ENCODE measurements around the gene STXBP5. TPM values are rescaled to one million over a fixed set of nuclear protein-coding genes. Genes with fewer than 3 reads are reported as not detected.

Gene STXBP5
- total RNA-seq, 1 donor = 144 TPM

- DNase-seq (ENCODE audit: insufficient read length, low spot score, missing footprints) = no peak
- no peak overlapping the region for H3K27ac ChIP-seq (ENCODE audit: low read depth, low read length)
- no peak overlapping the region for H3K4me3 ChIP-seq (ENCODE audit: insufficient read depth, low read length)
- H3K4me2 ChIP-seq (ENCODE audit: insufficient read depth, low read length) = no peak overlapping the region
- no peak for TF ChIP-seq CTCF (IDR thresholded peaks at IDR 0.05; ENCODE audit: extremely low read depth, low read depth, low read length)
- no peaks in the 10 kb centered on the region for H3K9me3 ChIP-seq (ENCODE audit: low read depth, low read length)
- H3K79me2 ChIP-seq (ENCODE audit: insufficient read depth, low read length) = peaks cover 98% of the 10 kb centered on the region
- H3K36me3 ChIP-seq (ENCODE audit: insufficient read depth, low read length) = peaks cover 28% of the 10 kb centered on the region
- H4K20me1 ChIP-seq (ENCODE audit: insufficient read depth, low read length) = no peaks in the 10 kb centered on the region
- no peak overlapping the region for H2AFZ ChIP-seq (ENCODE audit: low read length)
- peaks cover 20% of the 10 kb centered on the region for H3K4me1 ChIP-seq (ENCODE audit: insufficient read depth, low read length)
- no peaks in the 10 kb centered on the region for H3K27me3 ChIP-seq (ENCODE audit: insufficient read depth, low read length)
Measured at GRCh38 chr6:147213772-147214171, 9.6 kb downstream of the STXBP5 start.

GRCh38 chr6:147214248-147215227 is 10.3 kb downstream of the STXBP5 start:
- no peak overlapping the region for H3K4me3 ChIP-seq (ENCODE audit: insufficient read depth, low read length)
- peaks cover 28% of the 10 kb centered on the region for H3K36me3 ChIP-seq (ENCODE audit: insufficient read depth, low read length)
- DNase-seq (ENCODE audit: insufficient read length, low spot score, missing footprints) = no peak
- no peak for TF ChIP-seq CTCF (IDR thresholded peaks at IDR 0.05; ENCODE audit: extremely low read depth, low read depth, low read length)
- no peak overlapping the region for H3K4me2 ChIP-seq (ENCODE audit: insufficient read depth, low read length)
- peaks cover 14% of the 10 kb centered on the region for H3K4me1 ChIP-seq (ENCODE audit: insufficient read depth, low read length)
- H2AFZ ChIP-seq (ENCODE audit: low read length) = no peak overlapping the region
- H3K9me3 ChIP-seq (ENCODE audit: low read depth, low read length) = no peaks in the 10 kb centered on the region
- no peaks in the 10 kb centered on the region for H4K20me1 ChIP-seq (ENCODE audit: insufficient read depth, low read length)
- no peak overlapping the region for H3K27ac ChIP-seq (ENCODE audit: low read depth, low read length)
- H3K79me2 ChIP-seq (ENCODE audit: insufficient read depth, low read length) = peaks cover 98% of the 10 kb centered on the region
- H3K27me3 ChIP-seq (ENCODE audit: insufficient read depth, low read length) = no peaks in the 10 kb centered on the region

- Histone ChIP-seq H2AFZ (ENCODE audit: low read length) (no peak overlapping the region), H3K4me1 (ENCODE audit: insufficient read depth, low read length) (peaks cover 5% of the 10 kb centered on the region), H3K4me3 (ENCODE audit: insufficient read depth, low read length) (no peak overlapping the region), H3K27me3 (ENCODE audit: insufficient read depth, low read length) (no peaks in the 10 kb centered on the region), H4K20me1 (ENCODE audit: insufficient read depth, low read length) (no peaks in the 10 kb centered on the region), H3K36me3 (ENCODE audit: insufficient read depth, low read length) (peaks cover 28% of the 10 kb centered on the region), H3K79me2 (ENCODE audit: insufficient read depth, low read length) (peaks cover 99% of the 10 kb centered on the region), H3K4me2 (ENCODE audit: insufficient read depth, low read length) (no peak overlapping the region), H3K27ac (ENCODE audit: low read depth, low read length) (no peak overlapping the region), H3K9me3 (ENCODE audit: low read depth, low read length) (no peaks in the 10 kb centered on the region)
- DNase-seq (ENCODE audit: insufficient read length, low spot score, missing footprints) = no peak
- TF ChIP-seq CTCF (IDR thresholded peaks at IDR 0.05; ENCODE audit: extremely low read depth, low read depth, low read length) = no peak
Measured at GRCh38 chr6:147216915-147217314, 12.7 kb downstream of the STXBP5 start.

GRCh38 chr6:147217840-147218404 is 13.7 kb downstream of the STXBP5 start:
- H3K4me2 ChIP-seq (ENCODE audit: insufficient read depth, low read length) = no peak overlapping the region
- peaks cover 5% of the 10 kb centered on the region for H3K4me1 ChIP-seq (ENCODE audit: insufficient read depth, low read length)
- H3K9me3 ChIP-seq (ENCODE audit: low read depth, low read length) = no peaks in the 10 kb centered on the region
- DNase-seq (ENCODE audit: insufficient read length, low spot score, missing footprints) = no peak
- no peak for TF ChIP-seq CTCF (IDR thresholded peaks at IDR 0.05; ENCODE audit: extremely low read depth, low read depth, low read length)
- no peaks in the 10 kb centered on the region for H3K27me3 ChIP-seq (ENCODE audit: insufficient read depth, low read length)
- H2AFZ ChIP-seq (ENCODE audit: low read length) = no peak overlapping the region
- H4K20me1 ChIP-seq (ENCODE audit: insufficient read depth, low read length) = peaks cover 7% of the 10 kb centered on the region
- H3K4me3 ChIP-seq (ENCODE audit: insufficient read depth, low read length) = no peak overlapping the region
- no peak overlapping the region for H3K27ac ChIP-seq (ENCODE audit: low read depth, low read length)
- H3K79me2 ChIP-seq (ENCODE audit: insufficient read depth, low read length) = peaks cover 99% of the 10 kb centered on the region
- peaks cover 24% of the 10 kb centered on the region for H3K36me3 ChIP-seq (ENCODE audit: insufficient read depth, low read length)

Measured in osteoblast (primary cell).